Measurements from ENCODE around the gene POLR3GL. TPM values are rescaled to one million over a fixed set of nuclear protein-coding genes. Genes with fewer than 3 reads are reported as not detected.

POLR3GL gene
- total and polyA plus RNA-seq, 2 experiments from 2014 or later, result 3.1 to 9.5 TPM

DNA sequence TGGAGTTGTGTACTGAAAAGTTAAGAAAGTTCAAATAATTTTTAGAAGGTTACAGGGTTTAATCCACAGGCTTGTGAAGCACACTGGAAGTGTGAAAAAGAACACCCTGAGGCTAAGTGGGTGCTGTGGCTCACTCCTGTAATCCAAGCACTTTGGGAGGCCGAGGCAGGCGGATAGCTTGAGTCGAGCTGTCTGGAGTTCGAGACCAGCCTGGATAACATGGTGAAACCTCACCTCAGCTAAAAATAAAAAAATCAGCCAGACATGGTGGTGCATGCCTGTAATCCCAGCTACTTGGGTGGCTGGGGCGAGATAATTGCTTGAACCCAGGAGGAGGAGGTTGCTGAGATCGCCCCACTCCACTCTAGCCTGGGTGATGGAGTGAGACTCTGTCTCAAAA is 22.1 kb downstream of the POLR3GL start:
- Mint-ChIP-seq H3K4me1 (peaks cover 31% of the 10 kb centered on the region), H3K36me3 (ENCODE audit: low read depth) (peaks cover under 1% of the 10 kb centered on the region; the same call in 2 of the 3 replicates), H3K27ac (no peak overlapping the region), H3K9me3 (no peaks in the 10 kb centered on the region), H3K4me3 (no peak overlapping the region), H3K27me3 (ENCODE audit: insufficient read depth, low read depth, poor library complexity) (peaks cover 3% of the 10 kb centered on the region)
- Histone ChIP-seq H2AFZ (no peak overlapping the region), H3K79me2 (replicated peaks; ENCODE audit: insufficient read depth) (no peaks in the 10 kb centered on the region), H4K20me1 (replicated peaks; ENCODE audit: insufficient read depth) (no peaks in the 10 kb centered on the region), H3K4me1 (ENCODE audit: insufficient read depth) (peaks cover 9% of the 10 kb centered on the region), H3K36me3 (ENCODE audit: insufficient read depth) (no peaks in the 10 kb centered on the region), H3K4me2 (no peak overlapping the region), H3K27ac (ENCODE audit: low read depth) (no peak overlapping the region), H3K27me3 (ENCODE audit: insufficient read depth) (no peaks in the 10 kb centered on the region), H3K9me2 (ENCODE audit: insufficient read depth) (no peaks in the 10 kb centered on the region), H3K4me3 (no peak overlapping the region), H3F3A (replicated peaks; ENCODE audit: low read depth) (no peaks in the 10 kb centered on the region)
- ATAC-seq, result no peak
- DNase-seq (ENCODE audit: low spot score), result no peak
- TF ChIP-seq, protein P1, sequence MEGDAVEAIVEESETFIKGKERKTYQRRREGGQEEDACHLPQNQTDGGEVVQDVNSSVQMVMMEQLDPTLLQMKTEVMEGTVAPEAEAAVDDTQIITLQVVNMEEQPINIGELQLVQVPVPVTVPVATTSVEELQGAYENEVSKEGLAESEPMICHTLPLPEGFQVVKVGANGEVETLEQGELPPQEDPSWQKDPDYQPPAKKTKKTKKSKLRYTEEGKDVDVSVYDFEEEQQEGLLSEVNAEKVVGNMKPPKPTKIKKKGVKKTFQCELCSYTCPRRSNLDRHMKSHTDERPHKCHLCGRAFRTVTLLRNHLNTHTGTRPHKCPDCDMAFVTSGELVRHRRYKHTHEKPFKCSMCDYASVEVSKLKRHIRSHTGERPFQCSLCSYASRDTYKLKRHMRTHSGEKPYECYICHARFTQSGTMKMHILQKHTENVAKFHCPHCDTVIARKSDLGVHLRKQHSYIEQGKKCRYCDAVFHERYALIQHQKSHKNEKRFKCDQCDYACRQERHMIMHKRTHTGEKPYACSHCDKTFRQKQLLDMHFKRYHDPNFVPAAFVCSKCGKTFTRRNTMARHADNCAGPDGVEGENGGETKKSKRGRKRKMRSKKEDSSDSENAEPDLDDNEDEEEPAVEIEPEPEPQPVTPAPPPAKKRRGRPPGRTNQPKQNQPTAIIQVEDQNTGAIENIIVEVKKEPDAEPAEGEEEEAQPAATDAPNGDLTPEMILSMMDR (conservative IDR thresholded peaks at IDR 0.05; ENCODE audit: low read depth in 2 of 2), result no peak
- no peak for TF ChIP-seq EZH2 (IDR thresholded peaks at IDR 0.05; ENCODE audit: low read depth, unreplicated experiment)
- TF ChIP-seq ZNF114 (CRISPR knock-in tag; IDR thresholded peaks at IDR 0.05), result no peak
- TF ChIP-seq CREB1 (CRISPR knock-in tag; IDR thresholded peaks at IDR 0.05; ENCODE audit: low read depth), result no peak
- TF ChIP-seq NANOG (IDR thresholded peaks at IDR 0.05; ENCODE audit: borderline replicate concordance), result no peak
- TF ChIP-seq, protein P2, sequence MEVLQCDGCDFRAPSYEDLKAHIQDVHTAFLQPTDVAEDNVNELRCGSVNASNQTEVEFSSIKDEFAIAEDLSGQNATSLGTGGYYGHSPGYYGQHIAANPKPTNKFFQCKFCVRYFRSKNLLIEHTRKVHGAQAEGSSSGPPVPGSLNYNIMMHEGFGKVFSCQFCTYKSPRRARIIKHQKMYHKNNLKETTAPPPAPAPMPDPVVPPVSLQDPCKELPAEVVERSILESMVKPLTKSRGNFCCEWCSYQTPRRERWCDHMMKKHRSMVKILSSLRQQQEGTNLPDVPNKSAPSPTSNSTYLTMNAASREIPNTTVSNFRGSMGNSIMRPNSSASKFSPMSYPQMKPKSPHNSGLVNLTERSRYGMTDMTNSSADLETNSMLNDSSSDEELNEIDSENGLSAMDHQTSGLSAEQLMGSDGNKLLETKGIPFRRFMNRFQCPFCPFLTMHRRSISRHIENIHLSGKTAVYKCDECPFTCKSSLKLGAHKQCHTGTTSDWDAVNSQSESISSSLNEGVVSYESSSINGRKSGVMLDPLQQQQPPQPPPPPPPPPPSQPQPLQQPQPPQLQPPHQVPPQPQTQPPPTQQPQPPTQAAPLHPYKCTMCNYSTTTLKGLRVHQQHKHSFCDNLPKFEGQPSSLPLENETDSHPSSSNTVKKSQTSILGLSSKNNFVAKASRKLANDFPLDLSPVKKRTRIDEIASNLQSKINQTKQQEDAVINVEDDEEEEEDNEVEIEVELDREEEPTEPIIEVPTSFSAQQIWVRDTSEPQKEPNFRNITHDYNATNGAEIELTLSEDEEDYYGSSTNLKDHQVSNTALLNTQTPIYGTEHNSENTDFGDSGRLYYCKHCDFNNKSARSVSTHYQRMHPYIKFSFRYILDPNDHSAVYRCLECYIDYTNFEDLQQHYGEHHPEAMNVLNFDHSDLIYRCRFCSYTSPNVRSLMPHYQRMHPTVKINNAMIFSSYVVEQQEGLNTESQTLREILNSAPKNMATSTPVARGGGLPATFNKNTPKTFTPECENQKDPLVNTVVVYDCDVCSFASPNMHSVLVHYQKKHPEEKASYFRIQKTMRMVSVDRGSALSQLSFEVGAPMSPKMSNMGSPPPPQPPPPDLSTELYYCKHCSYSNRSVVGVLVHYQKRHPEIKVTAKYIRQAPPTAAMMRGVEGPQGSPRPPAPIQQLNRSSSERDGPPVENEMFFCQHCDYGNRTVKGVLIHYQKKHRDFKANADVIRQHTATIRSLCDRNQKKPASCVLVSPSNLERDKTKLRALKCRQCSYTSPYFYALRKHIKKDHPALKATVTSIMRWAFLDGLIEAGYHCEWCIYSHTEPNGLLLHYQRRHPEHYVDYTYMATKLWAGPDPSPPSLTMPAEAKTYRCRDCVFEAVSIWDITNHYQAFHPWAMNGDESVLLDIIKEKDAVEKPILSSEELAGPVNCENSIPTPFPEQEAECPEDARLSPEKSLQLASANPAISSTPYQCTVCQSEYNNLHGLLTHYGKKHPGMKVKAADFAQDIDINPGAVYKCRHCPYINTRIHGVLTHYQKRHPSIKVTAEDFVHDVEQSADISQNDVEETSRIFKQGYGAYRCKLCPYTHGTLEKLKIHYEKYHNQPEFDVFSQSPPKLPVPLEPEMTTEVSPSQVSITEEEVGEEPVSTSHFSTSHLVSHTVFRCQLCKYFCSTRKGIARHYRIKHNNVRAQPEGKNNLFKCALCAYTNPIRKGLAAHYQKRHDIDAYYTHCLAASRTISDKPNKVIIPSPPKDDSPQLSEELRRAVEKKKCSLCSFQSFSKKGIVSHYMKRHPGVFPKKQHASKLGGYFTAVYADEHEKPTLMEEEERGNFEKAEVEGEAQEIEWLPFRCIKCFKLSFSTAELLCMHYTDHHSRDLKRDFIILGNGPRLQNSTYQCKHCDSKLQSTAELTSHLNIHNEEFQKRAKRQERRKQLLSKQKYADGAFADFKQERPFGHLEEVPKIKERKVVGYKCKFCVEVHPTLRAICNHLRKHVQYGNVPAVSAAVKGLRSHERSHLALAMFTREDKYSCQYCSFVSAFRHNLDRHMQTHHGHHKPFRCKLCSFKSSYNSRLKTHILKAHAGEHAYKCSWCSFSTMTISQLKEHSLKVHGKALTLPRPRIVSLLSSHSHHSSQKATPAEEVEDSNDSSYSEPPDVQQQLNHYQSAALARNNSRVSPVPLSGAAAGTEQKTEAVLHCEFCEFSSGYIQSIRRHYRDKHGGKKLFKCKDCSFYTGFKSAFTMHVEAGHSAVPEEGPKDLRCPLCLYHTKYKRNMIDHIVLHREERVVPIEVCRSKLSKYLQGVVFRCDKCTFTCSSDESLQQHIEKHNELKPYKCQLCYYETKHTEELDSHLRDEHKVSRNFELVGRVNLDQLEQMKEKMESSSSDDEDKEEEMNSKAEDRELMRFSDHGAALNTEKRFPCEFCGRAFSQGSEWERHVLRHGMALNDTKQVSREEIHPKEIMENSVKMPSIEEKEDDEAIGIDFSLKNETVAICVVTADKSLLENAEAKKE (CRISPR knock-in tag; IDR thresholded peaks at IDR 0.05), result no peak
- no peak for TF ChIP-seq JUNB (IDR thresholded peaks at IDR 0.05; ENCODE audit: unreplicated experiment)
- TF ChIP-seq, protein P3, sequence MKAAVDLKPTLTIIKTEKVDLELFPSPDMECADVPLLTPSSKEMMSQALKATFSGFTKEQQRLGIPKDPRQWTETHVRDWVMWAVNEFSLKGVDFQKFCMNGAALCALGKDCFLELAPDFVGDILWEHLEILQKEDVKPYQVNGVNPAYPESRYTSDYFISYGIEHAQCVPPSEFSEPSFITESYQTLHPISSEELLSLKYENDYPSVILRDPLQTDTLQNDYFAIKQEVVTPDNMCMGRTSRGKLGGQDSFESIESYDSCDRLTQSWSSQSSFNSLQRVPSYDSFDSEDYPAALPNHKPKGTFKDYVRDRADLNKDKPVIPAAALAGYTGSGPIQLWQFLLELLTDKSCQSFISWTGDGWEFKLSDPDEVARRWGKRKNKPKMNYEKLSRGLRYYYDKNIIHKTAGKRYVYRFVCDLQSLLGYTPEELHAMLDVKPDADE (IDR thresholded peaks at IDR 0.05), result no peak
- no peak for TF ChIP-seq ZNF331 (CRISPR knock-in tag; IDR thresholded peaks at IDR 0.05; ENCODE audit: low read depth)
